ENCODE results near the gene POLR2J3.
"Not testable (repeated sequence)": the region's sequence is repeated elsewhere in the genome, so short reads cannot be mapped to it uniquely, and the experiment has no call there.

The POLR2J3 gene

GRCh38 chr7:102572261-102573239 lies at the start of gene POLR2J3:
TSS of gene POLR2J3 (minus strand) at chr7:102572583. CDS start at chr7:102572521, 62 bp downstream.
- DNase-seq, result not testable (repeated sequence)

GRCh38 chr7:102618122-102618521 lies 45.7 kb upstream of the POLR2J3 start:
- DNase-seq, result not testable (repeated sequence)

- not testable (repeated sequence) for DNase-seq
Observed at GRCh38 chr7:102616507-102617125, 44.2 kb upstream of the POLR2J3 start, which contains the start of gene RASA4. TSS of gene RASA4 (minus strand) at chr7:102616756. CDS start at chr7:102616689, 67 bp downstream.

- DNase-seq, result not testable (repeated sequence)
Observed at GRCh38 chr7:102615930-102616329, 43.5 kb upstream of the POLR2J3 start.

- not testable (repeated sequence) for DNase-seq
Observed at GRCh38 chr7:102614873-102615272, 42.5 kb upstream of the POLR2J3 start.

- DNase-seq, result not testable (repeated sequence)
Observed at GRCh38 chr7:102614346-102614697, 41.9 kb upstream of the POLR2J3 start.

GRCh38 chr7:102613575-102614345 lies 41.4 kb upstream of the POLR2J3 start:
- not testable (repeated sequence) for DNase-seq

- DNase-seq, result not testable (repeated sequence)
Observed at GRCh38 chr7:102611675-102612325, 39.4 kb upstream of the POLR2J3 start.

- DNase-seq, result not testable (repeated sequence)
Observed at GRCh38 chr7:102611013-102611674, 38.8 kb upstream of the POLR2J3 start.

- DNase-seq, result not testable (repeated sequence)
Observed at GRCh38 chr7:102610441-102610840, 38.1 kb upstream of the POLR2J3 start.

- not testable (repeated sequence) for DNase-seq
Observed at GRCh38 chr7:102609734-102610133, 37.4 kb upstream of the POLR2J3 start.

- DNase-seq, result not testable (repeated sequence)
Observed at GRCh38 chr7:102606848-102607247, 34.5 kb upstream of the POLR2J3 start.

- not testable (repeated sequence) for DNase-seq
Observed at GRCh38 chr7:102604431-102605145, 32.2 kb upstream of the POLR2J3 start.

GRCh38 chr7:102602317-102602716 lies 29.9 kb upstream of the POLR2J3 start:
- not testable (repeated sequence) for DNase-seq

GRCh38 chr7:102599699-102600098 lies 27.3 kb upstream of the POLR2J3 start:
- DNase-seq, result not testable (repeated sequence)

- DNase-seq, result not testable (repeated sequence)
Observed at GRCh38 chr7:102596036-102596435, 23.7 kb upstream of the POLR2J3 start.

- DNase-seq, result not testable (repeated sequence)
Observed at GRCh38 chr7:102593637-102594334, 21.4 kb upstream of the POLR2J3 start.

- not testable (repeated sequence) for DNase-seq
Observed at GRCh38 chr7:102592477-102593019, 20.2 kb upstream of the POLR2J3 start.

GRCh38 chr7:102589857-102590256 lies 17.5 kb upstream of the POLR2J3 start:
- not testable (repeated sequence) for DNase-seq

GRCh38 chr7:102583495-102583894 lies 11.1 kb upstream of the POLR2J3 start:
- not testable (repeated sequence) for DNase-seq
